Cardiac fibroblast (primary cell): ENCODE measurements around the gene ARID3A.

Source experiments
- DNase-seq, 2 donors: peaks; one replicate each; pipeline versions ENCODE4 v3.0.0 to v3.0.0-alpha.2; 2010; ENCODE audit warnings: low read depth in 2 of 2
- H3K4me3 ChIP-seq, 2 donors: replicated peaks in 1 of 2; 1 replicate in 1 of 2; 2 replicates in 1 of 2; pipeline ENCODE4 v1.5.1; 2011; ENCODE audit warnings: low read depth in 2 of 2, low read length in 2 of 2, mild to moderate bottlenecking in 2 of 2, moderate library complexity in 1 of 2
- CTCF ChIP-seq: IDR thresholded peaks from one replicate; pipeline ENCODE4 v1.5.1; 2011; ENCODE audit warnings: low read depth, mild to moderate bottlenecking, low read length, inconsistent platforms

ARID3A gene

GRCh38 chr19:960601-960938 is 34.7 kb downstream of the ARID3A start:
- no peak for TF ChIP-seq CTCF

GRCh38 chr19:961866-962620 is 36.2 kb downstream of the ARID3A start:
- peak in 1 of 2 donors; percentile 25 for DNase-seq
- H3K4me3 ChIP-seq: no peak overlapping the region
- no peak for TF ChIP-seq CTCF

More at GRCh38 chr19:960601-960938, 34.7 kb downstream of the ARID3A start:
- H3K4me3 ChIP-seq: no peak overlapping the region
- no peak for DNase-seq

- TF ChIP-seq CTCF: no peak
- DNase-seq: no peak
- H3K4me3 ChIP-seq: no peak overlapping the region
These were observed 37.0 kb downstream of the ARID3A start for GRCh38 chr19:962683-963400.

- TF ChIP-seq CTCF: no peak
- H3K4me3 ChIP-seq: no peak overlapping the region
- no peak for DNase-seq
These were observed 37.7 kb downstream of the ARID3A start for GRCh38 chr19:963486-963951.

GRCh38 chr19:964116-964520 is 38.3 kb downstream of the ARID3A start:
- DNase-seq: no peak
- no peak overlapping the region for H3K4me3 ChIP-seq
- no peak for TF ChIP-seq CTCF

- no peak for TF ChIP-seq CTCF
- peak in 1 of 2 donors; percentile 44 for DNase-seq
- H3K4me3 ChIP-seq: no peak overlapping the region
These were observed 39.2 kb downstream of the ARID3A start for GRCh38 chr19:964761-965694.
